GM21528 (cell line): ENCODE measurements around the gene POFUT1.
"Not testable (repeated sequence)": the region's sequence is repeated elsewhere in the genome, so short reads cannot be mapped to it uniquely, and the experiment has no call there.

Source experiments
- ATAC-seq: cut with Tn5 transposase; IDR thresholded peaks from one replicate; pipeline ENCODE4 v1.9.1; 2021; ENCODE audit warnings: mild to moderate bottlenecking, moderate library complexity; ENCODE audit not compliant: unreplicated experiment, low FRiP score

Gene POFUT1

DNA sequence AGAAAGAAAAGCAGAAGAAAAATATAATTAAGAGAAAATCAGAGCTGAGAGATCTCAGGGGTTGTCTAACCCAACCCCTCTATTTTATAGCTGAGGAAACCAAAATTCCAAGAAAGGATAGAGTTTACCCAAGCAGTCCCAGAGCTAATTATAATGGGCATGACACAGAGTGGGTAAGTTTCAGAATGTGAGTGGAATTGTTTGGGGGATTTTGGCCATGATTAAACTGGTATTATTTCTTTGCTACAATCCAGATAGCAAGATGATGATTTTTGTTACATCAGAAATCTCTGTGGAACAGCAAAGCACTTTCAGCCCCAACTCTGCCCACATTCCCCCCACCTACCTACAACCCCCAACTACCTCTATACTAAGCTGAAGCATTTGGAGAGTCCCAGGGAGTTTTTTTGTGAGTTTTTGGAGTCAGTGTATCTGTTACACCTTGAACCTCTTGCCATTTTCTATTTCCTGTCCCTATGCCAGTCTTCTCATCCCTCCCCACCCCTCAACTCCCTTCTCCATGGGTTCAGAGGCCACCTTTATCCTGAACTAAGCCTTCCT lies 24.7 kb downstream of the POFUT1 start:
- ATAC-seq = no peak

DNA sequence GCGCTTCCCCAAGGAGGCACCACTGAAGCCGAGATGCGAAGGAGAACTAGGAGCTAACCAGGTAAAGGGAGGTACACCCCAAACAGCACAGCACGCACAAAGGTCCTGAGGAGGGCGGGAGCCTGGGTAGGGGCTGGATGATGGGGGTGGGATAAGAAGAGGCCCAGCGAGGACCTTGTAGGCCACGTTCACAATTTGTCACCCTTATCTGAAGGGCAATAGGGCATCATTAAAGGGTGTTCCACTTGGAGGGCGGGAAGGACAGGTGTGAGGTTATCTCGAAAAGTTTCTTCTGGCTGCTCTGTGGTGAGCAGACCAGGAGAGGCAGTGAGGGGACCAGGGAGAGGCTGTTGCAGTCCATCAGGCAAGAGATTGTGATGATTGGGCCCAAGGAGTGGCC lies 25.6 kb downstream of the POFUT1 start:
- no peak for ATAC-seq

DNA sequence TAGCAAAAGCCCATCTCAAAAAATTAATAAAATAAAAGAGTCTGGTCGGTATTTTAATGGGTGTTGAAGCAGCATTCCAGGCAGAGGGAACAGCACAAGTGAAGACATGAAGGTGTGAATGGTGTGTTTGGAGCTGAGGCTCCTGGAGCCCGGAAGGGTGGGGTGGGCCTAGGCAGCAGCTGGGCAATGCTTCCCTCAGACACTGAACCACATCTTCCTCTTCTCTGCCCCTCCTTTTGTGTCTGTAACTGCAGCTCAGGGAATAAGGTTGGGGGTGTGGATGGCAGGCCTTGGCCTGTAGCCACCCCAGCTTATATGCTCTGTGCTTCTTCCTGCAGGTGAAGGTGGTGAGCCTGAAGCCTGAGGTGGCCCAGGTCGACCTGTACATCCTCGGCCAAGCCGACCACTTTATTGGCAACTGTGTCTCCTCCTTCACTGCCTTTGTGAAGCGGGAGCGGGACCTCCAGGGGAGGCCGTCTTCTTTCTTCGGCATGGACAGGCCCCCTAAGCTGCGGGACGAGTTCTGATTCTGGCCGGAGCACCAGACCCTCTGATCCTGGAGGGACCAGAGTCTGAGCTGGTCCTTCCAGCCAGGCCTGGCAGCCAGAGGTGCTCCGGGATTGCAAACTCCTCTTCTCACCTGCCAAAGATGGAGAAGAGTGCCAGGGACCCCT lies 26.6 kb downstream of the POFUT1 start:
- ATAC-seq = no peak

DNA sequence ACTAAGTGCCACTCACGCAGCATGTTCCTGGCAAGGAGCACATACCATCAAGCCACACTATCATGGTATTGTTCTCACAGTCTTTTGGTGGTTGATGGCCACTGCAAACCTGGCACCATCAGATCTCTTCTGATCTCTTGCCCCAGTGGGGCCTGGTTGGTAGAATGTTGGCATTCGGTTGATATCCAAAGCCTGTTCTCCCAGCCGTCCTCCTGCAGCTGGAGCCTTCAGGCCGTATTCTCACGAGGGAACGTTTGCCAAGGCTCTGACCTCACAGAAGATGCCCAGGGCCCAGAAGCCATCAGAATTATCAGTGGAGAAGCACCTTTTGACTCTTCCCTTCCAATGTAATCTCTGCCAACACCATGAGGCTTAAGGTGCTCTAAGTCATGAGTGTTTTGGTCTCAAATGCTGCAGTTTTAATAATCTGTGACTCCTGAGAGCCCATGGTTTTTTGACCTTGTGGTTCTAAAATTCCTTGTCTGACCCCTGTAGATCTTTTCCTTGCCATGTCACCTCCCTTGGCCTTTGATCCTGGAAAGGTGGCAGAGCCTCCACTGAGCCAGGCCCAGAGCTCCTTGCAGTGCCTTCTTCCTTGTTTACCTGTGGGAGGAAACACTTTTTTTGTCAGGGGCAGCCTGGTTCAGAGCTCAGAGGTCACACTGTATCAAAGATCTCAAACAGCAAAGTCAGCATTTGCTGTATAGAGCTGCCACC lies 27.8 kb downstream of the POFUT1 start:
- ATAC-seq = no peak

DNA sequence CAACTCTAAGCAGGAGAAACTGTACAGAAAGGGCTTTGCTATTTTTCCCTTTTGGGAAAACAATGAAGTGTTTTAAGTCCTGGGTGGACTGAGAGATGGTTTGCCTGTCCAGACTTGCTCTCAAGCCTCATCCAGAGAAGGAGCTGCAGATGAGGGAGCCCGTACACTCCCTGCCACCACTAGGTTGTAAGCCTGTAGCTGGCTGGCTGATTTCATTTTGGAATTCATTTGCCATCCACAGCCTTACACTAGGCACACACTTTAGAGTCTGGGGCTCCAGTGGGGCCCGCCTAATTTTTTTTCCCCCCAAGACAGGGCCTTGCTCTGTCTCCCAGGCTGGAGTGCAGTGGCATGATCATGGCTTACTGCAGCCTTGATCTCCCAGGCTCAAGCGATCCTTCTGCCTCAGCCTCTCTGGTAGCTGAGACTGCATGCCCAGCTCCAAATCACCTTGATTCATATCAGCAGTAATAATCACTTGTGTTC lies 28.4 kb downstream of the POFUT1 start:
- ATAC-seq = no peak

DNA sequence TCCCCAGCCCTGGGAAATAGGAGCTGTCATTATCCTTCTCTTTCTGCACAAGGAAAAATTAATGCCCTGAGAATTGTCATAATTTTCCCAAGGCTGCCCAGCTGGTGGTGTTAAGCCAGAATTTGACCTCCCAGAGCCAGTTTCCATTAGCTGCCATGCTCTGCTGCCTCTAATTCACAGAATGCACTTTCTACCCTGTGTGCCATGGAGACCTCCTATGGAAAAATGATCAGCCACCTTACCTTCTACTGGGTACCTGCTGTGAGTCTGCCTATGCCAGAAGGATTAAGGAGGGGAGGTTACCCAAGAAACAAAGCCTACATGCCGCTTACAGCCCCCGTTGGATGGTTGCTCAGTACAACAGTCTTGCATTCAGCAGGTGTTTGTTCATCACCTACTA lies 29.1 kb downstream of the POFUT1 start:
- ATAC-seq = no peak

DNA sequence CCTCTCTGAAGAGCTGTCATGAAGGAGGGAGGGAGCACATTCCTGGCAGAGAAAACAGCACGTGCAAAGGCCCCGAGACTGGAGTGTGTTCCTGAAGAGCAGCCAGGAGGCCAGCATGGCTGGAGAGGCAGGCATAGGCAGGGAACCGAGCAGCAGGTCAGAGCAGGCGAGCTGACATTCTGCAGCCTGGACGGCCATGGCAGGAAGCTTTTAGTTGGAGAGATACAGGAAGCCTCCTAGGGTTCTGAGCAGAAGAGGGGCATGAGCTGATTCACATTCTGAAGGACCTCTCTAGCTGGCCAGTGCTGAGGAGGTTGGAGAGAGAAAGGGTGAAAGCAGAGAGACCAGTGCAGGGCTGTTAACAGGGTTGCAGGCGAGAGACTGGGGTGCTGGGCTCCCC lies 29.7 kb downstream of the POFUT1 start:
- no peak for ATAC-seq

DNA sequence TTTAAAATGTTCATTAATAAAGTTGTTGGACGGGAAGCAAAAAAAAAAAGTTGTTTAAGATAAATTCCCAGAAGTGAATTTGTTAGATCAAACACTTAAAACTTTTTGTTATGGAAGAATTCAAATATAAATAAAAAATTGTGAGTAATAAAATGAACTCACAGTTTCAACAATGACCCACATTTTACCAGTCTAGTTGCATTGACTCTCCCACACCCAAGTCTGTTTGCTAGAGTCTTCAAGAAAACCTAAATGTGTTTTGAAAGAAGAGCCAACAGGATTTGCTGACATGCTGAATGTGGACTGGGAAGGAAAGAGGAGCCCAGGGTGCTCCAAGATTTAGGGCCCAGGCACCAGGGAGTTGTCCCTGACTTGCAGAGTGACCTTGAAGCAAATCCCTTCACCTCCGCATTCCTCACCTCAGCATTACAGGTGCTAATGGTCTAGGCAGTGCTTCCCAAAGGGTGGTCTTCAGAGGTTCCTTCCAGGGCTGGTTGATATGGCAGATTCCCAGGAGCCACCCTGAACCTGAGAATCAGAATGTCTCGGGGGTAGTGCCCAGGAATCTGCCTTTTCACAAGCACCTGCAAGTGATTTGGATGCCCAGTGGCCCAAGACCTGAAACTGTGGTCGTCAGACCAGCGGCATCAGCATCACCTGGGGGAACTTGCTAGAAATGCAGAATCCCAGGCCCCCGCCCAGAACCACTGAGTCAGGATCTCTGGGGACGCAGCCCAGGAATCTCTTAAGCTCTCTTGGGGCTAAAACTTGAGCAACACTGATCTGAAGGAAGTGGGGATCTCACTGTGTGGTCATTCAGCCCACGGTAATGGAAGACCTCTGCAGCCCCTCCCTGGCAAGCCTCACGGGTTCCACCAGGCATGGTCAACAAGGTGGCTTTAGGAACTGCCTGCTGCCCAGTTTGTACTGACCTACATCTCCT lies 31.1 kb downstream of the POFUT1 start:
- no peak for ATAC-seq

DNA sequence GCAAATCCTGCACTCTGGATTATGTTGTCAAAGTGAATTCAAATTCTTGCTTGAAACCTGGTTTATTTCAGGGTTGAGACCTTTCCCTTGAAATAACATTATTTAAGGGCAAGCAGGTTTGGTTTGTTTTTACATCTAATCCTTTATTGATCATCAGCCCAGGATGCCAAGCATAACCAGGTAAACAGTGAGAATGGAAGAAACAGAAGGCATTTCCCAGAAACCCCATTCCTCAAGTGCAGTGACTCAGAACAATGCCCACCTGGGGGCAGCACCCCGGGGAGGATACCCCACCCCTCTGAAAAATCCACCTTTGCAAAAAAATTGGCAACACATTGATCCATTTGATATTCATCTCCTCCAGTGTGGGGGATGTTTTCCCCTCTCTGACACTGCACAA lies 32.5 kb downstream of the POFUT1 start:
- ATAC-seq = no peak

DNA sequence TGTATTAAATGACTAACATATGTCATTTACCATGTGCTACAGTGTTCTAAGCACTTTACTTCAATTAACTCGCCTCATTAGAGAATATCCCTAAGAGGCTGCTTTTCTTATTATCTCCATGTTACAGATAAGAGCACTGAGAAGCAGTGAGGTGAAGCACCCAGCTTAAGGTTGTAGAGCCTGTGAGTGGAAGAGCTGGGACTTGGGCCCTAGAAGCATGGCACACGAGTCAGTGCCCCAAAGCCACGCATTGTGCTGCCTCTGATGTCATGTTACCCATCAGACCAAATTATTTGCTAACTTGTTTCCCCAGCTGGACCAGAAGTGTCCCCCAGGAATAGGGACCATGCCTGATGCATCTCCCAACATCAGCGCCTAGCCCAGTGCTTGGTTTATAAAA lies 34.1 kb downstream of the POFUT1 start:
- no peak for ATAC-seq

DNA sequence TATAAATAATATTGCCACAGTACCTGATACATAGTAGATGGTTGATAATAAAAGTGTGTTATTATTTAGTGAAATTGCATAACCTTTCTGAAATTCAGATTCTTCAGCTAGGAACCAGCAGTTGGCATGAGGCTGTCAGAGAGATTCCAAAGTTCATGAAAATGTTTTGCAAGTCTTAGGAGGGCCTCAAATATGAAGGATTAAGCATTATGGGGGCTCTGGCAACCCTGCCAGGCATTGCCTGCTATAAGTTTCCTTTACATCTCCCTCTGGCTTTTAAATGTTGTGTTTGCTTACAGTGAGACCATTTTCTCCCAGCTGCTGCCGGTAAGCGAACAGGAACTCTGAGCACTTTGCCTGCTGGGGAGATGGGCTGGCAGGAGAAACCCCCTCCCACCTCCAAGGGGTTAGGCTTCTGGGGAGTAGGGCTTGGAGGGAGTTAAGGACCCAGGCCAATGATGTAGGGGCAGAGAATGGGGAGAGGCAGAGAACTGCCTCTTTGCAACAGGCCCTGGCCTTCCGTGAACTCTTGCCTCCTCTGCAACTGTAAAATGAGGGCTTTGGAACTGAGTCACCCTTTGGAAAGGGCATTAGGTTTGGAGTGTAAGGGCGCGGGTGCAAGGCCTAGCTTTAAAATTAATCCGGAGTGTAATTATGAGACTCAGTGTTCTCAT lies 36.6 kb downstream of the POFUT1 start:
- no peak for ATAC-seq

DNA sequence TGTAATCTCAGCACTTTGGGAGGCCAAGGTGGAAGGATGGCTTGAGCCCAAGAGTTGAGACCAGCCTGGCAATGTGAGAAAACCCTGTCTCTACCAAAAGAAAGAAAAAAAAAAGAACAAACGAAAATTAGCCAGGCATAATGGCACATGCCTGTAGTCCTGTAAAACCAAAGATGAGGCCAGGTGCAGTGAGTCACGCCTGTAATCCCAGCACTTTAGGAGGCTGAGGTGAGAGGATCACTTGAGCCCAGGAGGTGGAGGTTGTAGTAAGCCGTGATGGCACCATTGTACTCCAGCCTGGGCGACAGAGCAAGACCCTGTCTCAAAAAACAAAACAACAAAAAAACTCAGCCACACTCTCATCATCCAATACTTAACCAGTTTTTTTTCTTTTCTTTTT lies 37.3 kb downstream of the POFUT1 start:
- no peak for ATAC-seq

DNA sequence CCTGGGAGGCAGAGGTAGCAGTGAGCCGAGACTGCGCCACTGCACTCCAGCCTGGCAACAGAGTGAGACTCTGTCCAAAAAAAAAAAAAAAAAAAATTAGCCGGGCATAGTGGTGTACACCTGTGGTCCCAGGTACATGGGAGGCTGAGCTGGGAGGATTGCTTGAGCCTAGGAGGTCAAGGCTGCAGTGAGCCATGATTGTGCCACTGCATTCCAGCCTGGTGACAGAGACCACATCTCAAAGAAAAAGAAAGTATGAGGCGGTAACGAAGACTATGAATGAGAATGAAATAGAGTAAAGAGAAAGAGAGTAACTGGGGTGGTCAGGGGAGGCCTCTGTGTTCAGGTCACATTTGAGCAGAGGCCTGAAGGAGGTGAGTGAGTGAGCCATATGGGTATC lies 38.5 kb downstream of the POFUT1 start:
- not testable (repeated sequence) for ATAC-seq

DNA sequence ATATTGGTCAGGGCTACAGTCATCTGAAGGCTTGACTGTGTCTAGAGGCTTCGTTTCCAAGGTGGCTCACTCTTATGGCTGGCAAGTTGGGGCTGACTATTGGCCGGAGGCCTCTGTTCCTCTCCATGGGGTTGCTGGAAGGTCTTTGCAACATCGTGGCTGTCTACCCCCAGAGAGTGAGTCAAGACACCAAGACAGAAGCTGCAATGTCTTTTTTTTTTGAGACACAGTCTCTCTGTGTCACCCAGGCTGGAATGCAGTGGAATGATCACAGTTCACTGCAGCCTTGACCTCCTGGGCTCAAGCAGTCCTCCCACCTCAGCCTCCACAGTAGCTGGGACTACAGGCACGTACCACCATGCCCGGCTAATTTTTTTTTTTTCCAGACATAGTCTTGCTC lies 40.4 kb downstream of the POFUT1 start:
- no peak for ATAC-seq

DNA sequence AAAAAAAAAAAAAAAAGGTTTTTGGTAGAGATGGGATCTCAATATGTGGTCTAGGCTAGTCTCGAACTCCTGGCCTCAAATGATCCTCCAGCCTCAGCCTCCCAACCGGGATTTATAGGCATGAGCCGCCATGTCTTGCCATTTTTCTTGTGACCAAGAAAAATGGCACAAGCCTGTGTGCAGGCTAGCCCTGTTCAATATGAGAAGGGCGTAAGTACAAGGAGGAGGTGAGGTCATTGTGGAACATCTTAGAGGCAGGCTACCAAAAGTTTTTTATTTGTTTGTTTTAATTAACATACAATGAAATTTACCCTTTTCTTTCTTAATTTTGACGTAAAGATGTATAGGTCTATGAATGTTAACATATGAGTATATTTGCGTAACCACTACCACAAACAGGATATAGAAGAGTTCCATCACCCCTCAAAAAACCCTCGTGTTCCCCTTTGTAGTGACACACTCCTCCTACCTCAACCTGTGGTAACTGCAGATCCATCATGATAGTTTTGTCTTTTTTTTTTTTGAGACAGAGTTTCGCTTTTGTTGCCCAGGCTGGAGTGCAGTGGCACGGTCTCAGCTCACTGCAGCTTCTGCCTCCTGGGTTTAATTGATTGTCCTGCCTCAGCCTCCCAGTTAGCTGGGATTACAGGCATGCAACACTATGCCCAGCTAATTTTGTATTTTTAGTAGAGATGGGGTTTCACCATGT lies 41.5 kb downstream of the POFUT1 start:
- no peak for ATAC-seq

DNA sequence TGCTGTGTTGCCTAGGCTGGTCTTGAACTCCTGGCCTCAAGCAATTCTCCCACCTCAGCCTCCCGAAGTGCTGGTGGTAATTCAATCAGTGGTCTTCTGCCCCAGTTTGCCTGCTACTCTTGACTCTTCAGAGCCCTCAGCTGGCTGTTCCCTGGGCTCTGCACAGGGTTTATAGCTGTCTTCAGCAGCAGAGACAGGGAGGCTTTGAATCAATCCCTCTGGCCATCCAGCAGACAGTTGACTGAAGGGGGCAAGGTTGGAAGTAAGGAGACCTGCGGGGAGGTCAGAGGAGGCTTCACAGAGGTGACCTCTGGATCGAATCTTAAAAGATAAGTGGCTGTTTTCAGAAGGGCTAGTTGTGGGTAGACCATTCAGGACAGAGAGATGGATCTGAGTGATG lies 43.8 kb downstream of the POFUT1 start:
- ATAC-seq = no peak

DNA sequence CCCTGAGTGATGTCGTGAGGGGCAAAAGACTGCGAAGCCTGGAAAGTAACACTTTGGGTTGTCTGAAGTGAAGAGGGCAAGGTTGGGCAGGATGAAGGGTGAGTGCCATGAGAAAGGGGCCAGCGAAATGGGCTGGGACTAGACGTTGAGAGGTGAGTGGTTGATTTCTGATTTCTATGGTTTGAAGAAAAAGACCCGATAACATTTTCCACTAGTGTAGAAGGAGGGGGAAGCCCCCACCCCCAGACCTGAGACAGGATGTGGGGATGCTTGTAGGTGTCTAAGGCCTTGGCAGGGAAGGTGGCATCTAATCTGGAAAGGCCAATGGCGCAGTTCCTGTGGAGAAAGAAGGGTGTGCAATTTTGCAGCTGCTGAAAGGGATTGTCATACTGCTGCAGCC lies 44.5 kb downstream of the POFUT1 start:
- ATAC-seq = no peak

DNA sequence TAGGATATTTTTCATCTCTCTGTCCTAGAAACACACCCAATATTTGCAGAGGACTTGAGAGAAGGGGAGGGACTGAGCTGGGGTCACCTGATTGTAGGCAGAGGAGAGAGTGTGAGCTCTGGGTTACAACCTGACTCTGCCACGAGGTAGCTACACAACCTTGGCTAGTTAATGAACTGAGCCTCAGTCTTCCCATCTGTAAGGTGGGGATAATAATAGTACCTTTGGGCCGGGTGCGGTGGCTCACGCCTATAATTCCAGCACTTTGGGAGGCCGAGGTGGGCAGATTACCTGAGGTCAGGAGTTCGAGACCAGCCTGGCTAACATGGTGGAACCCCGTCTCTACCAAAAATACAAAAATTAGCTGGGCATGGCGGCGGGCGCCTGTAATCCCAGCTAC lies 53.3 kb downstream of the POFUT1 start:
- ATAC-seq = not testable (repeated sequence)

DNA sequence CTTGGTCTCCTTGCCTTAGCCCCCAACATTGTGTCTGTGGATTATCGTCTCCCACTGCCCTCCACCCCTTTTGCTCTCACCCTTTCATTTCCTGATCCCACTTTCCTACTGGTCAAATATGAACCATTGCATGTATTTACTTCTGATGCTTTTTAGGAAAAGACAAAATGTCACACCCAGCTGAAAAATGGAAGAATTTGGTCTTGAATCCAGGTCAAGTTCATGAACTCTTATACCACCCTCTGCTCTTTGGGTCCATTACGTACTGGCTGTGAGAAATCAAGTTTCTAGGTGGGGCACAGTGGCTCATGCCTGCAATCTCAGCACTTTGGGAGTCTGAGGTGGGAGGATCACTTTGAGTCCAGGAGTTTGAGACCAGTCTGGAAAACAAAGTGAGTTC lies 54.0 kb downstream of the POFUT1 start:
- ATAC-seq = no peak
